IMR-90 (cell line): ENCODE results near the gene GALNT14. TPM values are rescaled to one million over a fixed set of nuclear protein-coding genes. Genes with fewer than 3 reads are reported as not detected.

ENCODE experiments used
- ATAC-seq: fragments of 200-7000 bp; cut with Tn5 transposase; 2 replicates; pipeline ENCODE4 v1.9.1; 2020; ENCODE audit warnings: low read depth, mild to moderate bottlenecking, moderate library complexity
- BruUV-seq: library from RNA; stranded (reverse); fragments of 400-500 nt; replicated peaks from 2 replicates; lab custom pipeline; 2021; lab: Mats Ljungman, UMichigan
- CTCF ChIA-PET: fragments of 300-600 bp; formaldehyde crosslinking; extraction: SDS; loops from one replicate; lab custom pipeline; 2021; ENCODE audit warnings: antibody characterized with exemption; lab: Yijun Ruan, JAX
- POLR2A ChIA-PET: fragments of 300-600 bp; sonication (Branson Sonifier 250); formaldehyde crosslinking; loops from one replicate; lab custom pipeline; 2022; ENCODE audit warnings: antibody characterized with exemption; ENCODE audit not compliant: unreplicated experiment; lab: Charles Lee
- DNase-seq: peaks from one replicate; pipeline ENCODE4 v3.0.0; 2013
- H2AFZ ChIP-seq: replicated peaks from 2 replicates; pipeline ENCODE3; 2013; ENCODE audit warnings: low read length, mild to moderate bottlenecking; ENCODE audit not compliant: poor library complexity
- H2AK5ac ChIP-seq: 2 replicates; pipeline ENCODE4 v1.6.1; 2013; ENCODE audit warnings: low read depth, low read length, inconsistent platforms
- H2AK9ac ChIP-seq: replicated peaks from 2 replicates; pipeline ENCODE3; 2013; ENCODE audit warnings: mild to moderate bottlenecking, low read depth, low read length, moderate library complexity; ENCODE audit not compliant: poor library complexity
- H2BK120ac ChIP-seq: 2 replicates; pipeline ENCODE4 v1.6.1; 2013; ENCODE audit warnings: low read depth, low read length, inconsistent platforms
- H2BK15ac ChIP-seq: 3 replicates; pipeline ENCODE4 v1.6.1; 2013; ENCODE audit warnings: low read depth, low read length, inconsistent platforms
- H2BK20ac ChIP-seq: 2 replicates; pipeline ENCODE4 v1.6.1; 2013; ENCODE audit warnings: low read depth, mild to moderate bottlenecking, inconsistent platforms, low read length, moderate library complexity
- H2BK5ac ChIP-seq: 2 replicates; pipeline ENCODE4 v1.6.1; 2013; ENCODE audit warnings: mild to moderate bottlenecking, low read depth, low read length, inconsistent platforms; ENCODE audit not compliant: poor library complexity, severe bottlenecking
- H3K14ac ChIP-seq: replicated peaks from 2 replicates; pipeline ENCODE4 v1.6.1; 2013; ENCODE audit warnings: low read depth, low read length, inconsistent platforms
- H3K18ac ChIP-seq: 2 replicates; pipeline ENCODE4 v1.6.1; 2013; ENCODE audit warnings: low read depth, low read length, control low read depth
- H3K23ac ChIP-seq: 2 replicates; pipeline ENCODE4 v1.6.1; 2013; ENCODE audit warnings: low read depth, low read length, inconsistent platforms
- H3K27ac ChIP-seq: 2 replicates; pipeline ENCODE4 v1.5.1; 2013; ENCODE audit warnings: mild to moderate bottlenecking, control low read depth, low read length; ENCODE audit not compliant: insufficient read depth
- H3K27me3 ChIP-seq: 2 replicates; pipeline ENCODE4 v1.6.1; 2013; ENCODE audit warnings: low read length; ENCODE audit not compliant: control insufficient read depth, insufficient read depth
- H3K36me3 ChIP-seq: 2 replicates; pipeline ENCODE4 v1.6.1; 2013; ENCODE audit warnings: low read length, mixed read lengths; ENCODE audit not compliant: control insufficient read depth, insufficient read depth
- H3K4ac ChIP-seq: 2 replicates; pipeline ENCODE4 v1.6.1; 2013; ENCODE audit warnings: low read depth, low read length, inconsistent platforms
- H3K4me1 ChIP-seq: 2 replicates; pipeline ENCODE4 v1.6.1; 2013; ENCODE audit warnings: low read length, mixed read lengths; ENCODE audit not compliant: control insufficient read depth, insufficient read depth
- H3K4me2 ChIP-seq: 2 replicates; pipeline ENCODE4 v1.6.1; 2013; ENCODE audit warnings: low read depth, mild to moderate bottlenecking, control low read depth, low read length, moderate library complexity
- H3K4me3 ChIP-seq: 2 replicates; pipeline ENCODE4 v1.5.1; 2013; ENCODE audit warnings: low read depth, mild to moderate bottlenecking, control low read depth, low read length, moderate library complexity; ENCODE audit not compliant: insufficient read depth
- H3K56ac ChIP-seq: 2 replicates; pipeline ENCODE4 v1.6.1; 2013; ENCODE audit warnings: low read length, inconsistent platforms; ENCODE audit not compliant: insufficient read depth; ENCODE audit errors: extremely low read depth
- H3K79me1 ChIP-seq, 2 experiments: 2 replicates each; pipeline ENCODE4 v1.6.1; 2013; ENCODE audit warnings: low read length in 2 of 2, inconsistent platforms in 1 of 2, low read depth in 1 of 2
- H3K9ac ChIP-seq: 2 replicates; pipeline ENCODE4 v1.6.1; 2013; ENCODE audit warnings: low read depth, low read length, control low read depth
- H3K9me1 ChIP-seq: 2 replicates; pipeline ENCODE4 v1.6.1; 2013; ENCODE audit warnings: low read length, inconsistent platforms; ENCODE audit not compliant: insufficient read depth
- H3K9me3 ChIP-seq: 2 replicates; pipeline ENCODE4 v1.6.1; 2013; ENCODE audit warnings: low read length; ENCODE audit not compliant: control insufficient read depth, insufficient read depth
- H4K20me1 ChIP-seq: 2 replicates; pipeline ENCODE4 v1.6.1; 2013; ENCODE audit warnings: low read length, inconsistent platforms; ENCODE audit not compliant: insufficient read depth
- H4K5ac ChIP-seq: 2 replicates; pipeline ENCODE4 v1.6.1; 2013; ENCODE audit warnings: mild to moderate bottlenecking, low read depth, low read length, control low read depth
- H4K8ac ChIP-seq, 2 experiments: 2 replicates each; pipeline ENCODE4 v1.6.1; 2013; ENCODE audit warnings: low read depth in 2 of 2, low read length in 2 of 2, control low read depth in 1 of 2, inconsistent platforms in 1 of 2
- H4K91ac ChIP-seq: 2 replicates; pipeline ENCODE4 v1.6.1; 2013; ENCODE audit warnings: low read depth, low read length, inconsistent platforms; ENCODE audit not compliant: insufficient read depth
- BHLHE40 ChIP-seq: fragments of 150-350 bp; IDR thresholded peaks from 2 replicates; pipeline ENCODE4 v1.6.1; 2016; ENCODE audit warnings: mild to moderate bottlenecking, low read depth, low read length
- CEBPB ChIP-seq: IDR thresholded peaks from 2 replicates; pipeline ENCODE4 v1.6.1; 2012; ENCODE audit warnings: low read depth, low read length, improper control_type of control experiment
- CHD1 ChIP-seq: IDR thresholded peaks from 2 replicates; pipeline ENCODE4 v1.6.1; 2012; ENCODE audit warnings: low read depth, low read length, improper control_type of control experiment
- FOS ChIP-seq: fragments of 150-350 bp; IDR thresholded peaks from 2 replicates; pipeline ENCODE4 v1.6.1; 2016; ENCODE audit warnings: low read depth, low read length
- MAFK ChIP-seq: IDR thresholded peaks from 2 replicates; pipeline ENCODE4 v1.6.1; 2012; ENCODE audit warnings: low read depth, low read length, improper control_type of control experiment
- MAZ ChIP-seq: IDR thresholded peaks from 2 replicates; pipeline ENCODE4 v1.6.1; 2012; ENCODE audit warnings: low read depth, mild to moderate bottlenecking, low read length, improper control_type of control experiment, moderate library complexity, borderline replicate concordance
- MXI1 ChIP-seq: IDR thresholded peaks from 2 replicates; pipeline ENCODE4 v1.6.1; 2012; ENCODE audit warnings: low read depth, mild to moderate bottlenecking, low read length, moderate library complexity, borderline replicate concordance
- NFE2L2 ChIP-seq: fragments of 150-350 bp; IDR thresholded peaks from 2 replicates; pipeline ENCODE4 v1.6.1; 2016; ENCODE audit warnings: low read depth, mild to moderate bottlenecking, low read length
- POLR2A ChIP-seq: IDR thresholded peaks from 2 replicates; pipeline ENCODE4 v1.6.1; 2012; ENCODE audit warnings: mild to moderate bottlenecking, low read depth, low read length
- RCOR1 ChIP-seq: IDR thresholded peaks from 2 replicates; pipeline ENCODE4 v1.6.1; 2012; ENCODE audit warnings: mild to moderate bottlenecking, low read length, improper control_type of control experiment; ENCODE audit not compliant: insufficient replicate concordance
- RFX5 ChIP-seq: IDR thresholded peaks from 2 replicates; pipeline ENCODE4 v1.8.0; 2012; ENCODE audit warnings: low read depth, mild to moderate bottlenecking, low read length, moderate library complexity
- SMC3 ChIP-seq: fragments of 150-350 bp; IDR thresholded peaks from 2 replicates; pipeline ENCODE4 v1.6.1; 2016; ENCODE audit warnings: low read depth, mild to moderate bottlenecking, antibody characterized with exemption, low read length, moderate library complexity
- WGBS, 2 experiments: methylation state at CpG; one replicate each; pipeline versions ENCODE4 v1.1.5 to v1.1.7; 2013; ENCODE audit warnings: missing lambda C conversion rate in 2 of 2; ENCODE audit not compliant: insufficient read length in 1 of 2; ENCODE audit errors: extremely low coverage in 2 of 2; 5-methylcytosine and 5-hydroxymethylcytosine counted together
- dilution Hi-C: fragments of 300-500 bp; cut with HindIII; formaldehyde crosslinking; loops from one replicate; pipeline ENCODE4 v1.14.3; 2018; ENCODE audit warnings: low sequenced_read_pairs; ENCODE audit not compliant: unreplicated experiment
- in situ Hi-C: fragments of 300-500 bp; cut with MboI; formaldehyde crosslinking; loops from 3 replicates; pipeline ENCODE4 v1.14.3; 2019; ENCODE audit warnings: low sequenced_read_pairs, inconsistent platforms, mixed read lengths
- intact Hi-C: fragments of 100-400 bp; cut with micrococcal nuclease; formaldehyde crosslinking; loops from 2 replicates; pipeline ENCODE4 v1.10.0; 2022
- polyA plus RNA-seq, 3 experiments: library from polyadenylated mRNA; depleted of rRNA; stranded (reverse); fragments of >200 nt; gene quantifications; 2 replicates each; pipeline ENCODE4 v1.2.3, GENCODE V29; 2012; ENCODE audit warnings: low replicate concordance in 1 of 3
- total RNA-seq: library from RNA; depleted of rRNA; stranded (reverse); fragments of >200 nt; gene quantifications from 2 replicates; pipeline ENCODE4 v1.2.3, GENCODE V29; 2012
- TF ChIP-seq, protein P1 (sequence below): fragments of 150-350 bp; IDR thresholded peaks from 2 replicates; pipeline ENCODE4 v1.6.1; 2017; ENCODE audit warnings: mild to moderate bottlenecking, antibody characterized with exemption, low read length, low read depth
- TF ChIP-seq, protein P2 (sequence below): fragments of 150-350 bp; IDR thresholded peaks from 2 replicates; pipeline ENCODE4 v1.6.1; 2016; ENCODE audit warnings: low read depth, mild to moderate bottlenecking, low read length, moderate library complexity, borderline replicate concordance
- TF ChIP-seq, protein P3 (sequence below): conservative IDR thresholded peaks from 2 replicates; pipeline ENCODE4 v1.5.1; 2012; ENCODE audit warnings: mild to moderate bottlenecking, low read depth, low read length, improper control_type of control experiment

The GALNT14 gene
- total and polyA plus RNA-seq, 2 of the 4 experiments (the other 2 are of a cell fraction) = 0.15 to 0.18 TPM

DNA sequence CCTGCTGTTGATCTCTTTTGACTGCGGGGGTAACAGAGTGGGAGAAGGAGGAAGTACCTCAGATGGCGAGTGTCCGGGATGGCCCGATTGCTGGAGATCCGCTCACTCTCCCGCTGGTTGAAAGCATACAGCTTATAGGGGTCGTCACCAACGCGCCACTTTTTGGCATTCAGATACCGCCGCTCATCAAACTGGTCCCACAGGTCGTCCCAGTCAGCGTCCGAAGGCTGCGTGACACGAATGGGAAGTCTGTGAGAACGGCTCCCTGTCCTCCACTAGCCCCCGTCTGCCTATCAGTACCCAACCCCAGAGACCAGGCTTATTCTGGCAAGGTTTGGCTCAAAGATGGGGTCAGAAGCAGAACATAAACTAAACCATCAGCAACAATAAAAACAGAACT, 145.5 kb downstream of the GALNT14 start:
- no peaks in the 10 kb centered on the region for H4K20me1 ChIP-seq
- no peak overlapping the region for H2AFZ ChIP-seq
- in situ Hi-C loops (no loop called here), intact Hi-C loops (no loop called here), dilution Hi-C loops (no loop called here)
- H3K4me3 ChIP-seq = no peak overlapping the region
- H3K9me1 ChIP-seq = no peaks in the 10 kb centered on the region
- no peak overlapping the region for H4K91ac ChIP-seq
- H3K4me2 ChIP-seq = no peak overlapping the region
- no peak overlapping the region for H2BK120ac ChIP-seq
- H3K4ac ChIP-seq = no peak overlapping the region
- H2AK5ac ChIP-seq = no peak overlapping the region
- H3K18ac ChIP-seq = no peak overlapping the region
- no peak overlapping the region for H3K27ac ChIP-seq
- H2BK20ac ChIP-seq = no peak overlapping the region
- no peak overlapping the region for H4K8ac ChIP-seq
- H2BK5ac ChIP-seq = no peak overlapping the region
- no peak for ATAC-seq
- H3K27me3 ChIP-seq = no peaks in the 10 kb centered on the region; the same call in 1 of the 2 replicates
- H3K56ac ChIP-seq = no peak overlapping the region
- no peak overlapping the region for H3K23ac ChIP-seq
- ChIA-PET CTCF (no interaction called here), POLR2A (no interaction called here)
- BruUV-seq = no TSS peak
- DNase-seq = no peak
- no peak overlapping the region for H3K14ac ChIP-seq
- H3K4me1 ChIP-seq = no peaks in the 10 kb centered on the region
- TF ChIP-seq BHLHE40 (no peak), MAZ (no peak), MXI1 (no peak), CHD1 (no peak), CEBPB (no peak), POLR2A (no peak), RFX5 (no peak), MAFK (no peak), NFE2L2 (no peak), FOS (no peak), SMC3 (no peak), RCOR1 (no peak)
- TF ChIP-seq, protein P1, sequence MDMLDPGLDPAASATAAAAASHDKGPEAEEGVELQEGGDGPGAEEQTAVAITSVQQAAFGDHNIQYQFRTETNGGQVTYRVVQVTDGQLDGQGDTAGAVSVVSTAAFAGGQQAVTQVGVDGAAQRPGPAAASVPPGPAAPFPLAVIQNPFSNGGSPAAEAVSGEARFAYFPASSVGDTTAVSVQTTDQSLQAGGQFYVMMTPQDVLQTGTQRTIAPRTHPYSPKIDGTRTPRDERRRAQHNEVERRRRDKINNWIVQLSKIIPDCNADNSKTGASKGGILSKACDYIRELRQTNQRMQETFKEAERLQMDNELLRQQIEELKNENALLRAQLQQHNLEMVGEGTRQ = no peak
- TF ChIP-seq, protein P2, sequence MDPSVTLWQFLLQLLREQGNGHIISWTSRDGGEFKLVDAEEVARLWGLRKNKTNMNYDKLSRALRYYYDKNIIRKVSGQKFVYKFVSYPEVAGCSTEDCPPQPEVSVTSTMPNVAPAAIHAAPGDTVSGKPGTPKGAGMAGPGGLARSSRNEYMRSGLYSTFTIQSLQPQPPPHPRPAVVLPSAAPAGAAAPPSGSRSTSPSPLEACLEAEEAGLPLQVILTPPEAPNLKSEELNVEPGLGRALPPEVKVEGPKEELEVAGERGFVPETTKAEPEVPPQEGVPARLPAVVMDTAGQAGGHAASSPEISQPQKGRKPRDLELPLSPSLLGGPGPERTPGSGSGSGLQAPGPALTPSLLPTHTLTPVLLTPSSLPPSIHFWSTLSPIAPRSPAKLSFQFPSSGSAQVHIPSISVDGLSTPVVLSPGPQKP = no peak
- TF ChIP-seq, protein P3, sequence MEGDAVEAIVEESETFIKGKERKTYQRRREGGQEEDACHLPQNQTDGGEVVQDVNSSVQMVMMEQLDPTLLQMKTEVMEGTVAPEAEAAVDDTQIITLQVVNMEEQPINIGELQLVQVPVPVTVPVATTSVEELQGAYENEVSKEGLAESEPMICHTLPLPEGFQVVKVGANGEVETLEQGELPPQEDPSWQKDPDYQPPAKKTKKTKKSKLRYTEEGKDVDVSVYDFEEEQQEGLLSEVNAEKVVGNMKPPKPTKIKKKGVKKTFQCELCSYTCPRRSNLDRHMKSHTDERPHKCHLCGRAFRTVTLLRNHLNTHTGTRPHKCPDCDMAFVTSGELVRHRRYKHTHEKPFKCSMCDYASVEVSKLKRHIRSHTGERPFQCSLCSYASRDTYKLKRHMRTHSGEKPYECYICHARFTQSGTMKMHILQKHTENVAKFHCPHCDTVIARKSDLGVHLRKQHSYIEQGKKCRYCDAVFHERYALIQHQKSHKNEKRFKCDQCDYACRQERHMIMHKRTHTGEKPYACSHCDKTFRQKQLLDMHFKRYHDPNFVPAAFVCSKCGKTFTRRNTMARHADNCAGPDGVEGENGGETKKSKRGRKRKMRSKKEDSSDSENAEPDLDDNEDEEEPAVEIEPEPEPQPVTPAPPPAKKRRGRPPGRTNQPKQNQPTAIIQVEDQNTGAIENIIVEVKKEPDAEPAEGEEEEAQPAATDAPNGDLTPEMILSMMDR = no peak
- no peaks in the 10 kb centered on the region for H3K79me1 ChIP-seq
- H3K9ac ChIP-seq = no peak overlapping the region
- H3K36me3 ChIP-seq = no peaks in the 10 kb centered on the region
- no peak overlapping the region for H2BK15ac ChIP-seq
- no peaks in the 10 kb centered on the region for H3K9me3 ChIP-seq
- WGBS, 2 experiments = 90% methylated on average over 2 of the region's 18 CpGs; no CpG with 5 or more reads in 1 of the 2 experiments
- H4K5ac ChIP-seq = no peak overlapping the region
- H2AK9ac ChIP-seq = no peak overlapping the region
